Activated naive CD4-positive, alpha-beta T cell treated with anti-CD3 and anti-CD28 coated beads, Interleukin-2, amount 10 ng/mL, durations not matched to agents 7 days and 5 days (primary cell): ENCODE measurements around the gene PMS2.
"Not testable (repeated sequence)": the region's sequence is repeated elsewhere in the genome, so short reads cannot be mapped to it uniquely, and the experiment has no call there.

Experiments used
- CTCF ChIA-PET: fragments of 350-600 bp; sonication (Branson Sonifier 250); formaldehyde crosslinking; loops from one replicate; lab custom pipeline; 2021; ENCODE audit warnings: antibody characterized with exemption; lab: Charles Lee
- DNase-seq: peaks from one replicate; pipeline ENCODE4 v3.0.0-alpha.2; 2020
- H3K27ac Mint-ChIP-seq: one replicate; pipeline ENCODE4 v1.8.0; 2021; ENCODE audit warnings: mild to moderate bottlenecking, moderate library complexity, mixed read lengths
- H3K27me3 Mint-ChIP-seq: one replicate; pipeline ENCODE4 v1.8.0; 2021; ENCODE audit warnings: mild to moderate bottlenecking, mixed read lengths
- H3K36me3 Mint-ChIP-seq: one replicate; pipeline ENCODE4 v1.8.0; 2021; ENCODE audit warnings: mixed read lengths
- H3K4me1 Mint-ChIP-seq: one replicate; pipeline ENCODE4 v1.8.0; 2021; ENCODE audit warnings: mixed read lengths
- H3K4me3 Mint-ChIP-seq: one replicate; pipeline ENCODE4 v1.8.0; 2021; ENCODE audit warnings: mild to moderate bottlenecking, moderate library complexity, mixed read lengths
- H3K9me3 Mint-ChIP-seq: one replicate; pipeline ENCODE4 v1.8.0; 2021; ENCODE audit warnings: mixed read lengths

The PMS2 gene

GRCh38 chr7:6027806-6028365 is 19.0 kb upstream of the PMS2 start:
- Mint-ChIP-seq H3K9me3 (no peaks in the 10 kb centered on the region), H3K27me3 (no peaks in the 10 kb centered on the region), H3K27ac (peak overlapping the region; percentile 60), H3K36me3 (peaks cover 68% of the 10 kb centered on the region), H3K4me1 (peaks cover 26% of the 10 kb centered on the region), H3K4me3 (no peak overlapping the region)
- CTCF ChIA-PET, result interaction anchor here (0.8 to 1.3 kb wide), 3 partner anchors 13 to 30 kb away, joined by 3 to 4 read pairs (median 4); no protein-coding TSS in a partner anchor
- no peak for DNase-seq

GRCh38 chr7:6026820-6027311 is 18.0 kb upstream of the PMS2 start:
- Mint-ChIP-seq H3K4me3 (no peak overlapping the region), H3K36me3 (peaks cover 74% of the 10 kb centered on the region), H3K27ac (peak overlapping the region; percentile 86), H3K27me3 (no peaks in the 10 kb centered on the region), H3K4me1 (peaks cover 26% of the 10 kb centered on the region), H3K9me3 (no peaks in the 10 kb centered on the region)
- DNase-seq, result no peak
- CTCF ChIA-PET, result interaction anchor here (1.2 to 1.3 kb wide), 2 partner anchors 19 to 158 kb away, joined by 3 to 4 read pairs; no protein-coding TSS in a partner anchor

- DNase-seq, result peak; percentile 83
- Mint-ChIP-seq H3K36me3 (peaks cover 75% of the 10 kb centered on the region), H3K4me3 (peak overlapping the region; percentile 54), H3K27me3 (no peaks in the 10 kb centered on the region), H3K27ac (peak overlapping the region; percentile 86), H3K4me1 (peaks cover 26% of the 10 kb centered on the region), H3K9me3 (no peaks in the 10 kb centered on the region)
- CTCF ChIA-PET, result interaction anchor here (0.9 to 1.2 kb wide), 2 partner anchors 158 to 297 kb away, joined by 3 read pairs; no protein-coding TSS in a partner anchor
Observed at GRCh38 chr7:6026011-6026819, 17.4 kb upstream of the PMS2 start.

GRCh38 chr7:6023974-6024435 is 15.2 kb upstream of the PMS2 start:
- peaks cover 26% of the 10 kb centered on the region for H3K4me1 Mint-ChIP-seq
- no peaks in the 10 kb centered on the region for H3K27me3 Mint-ChIP-seq
- H3K4me3 Mint-ChIP-seq, result no peak overlapping the region

GRCh38 chr7:6022707-6023106 is 13.9 kb upstream of the PMS2 start:
- no peak overlapping the region for H3K4me3 Mint-ChIP-seq
- CTCF ChIA-PET, result no interaction called here
- no peaks in the 10 kb centered on the region for H3K9me3 Mint-ChIP-seq
- peaks cover 69% of the 10 kb centered on the region for H3K36me3 Mint-ChIP-seq
- H3K4me1 Mint-ChIP-seq, result peaks cover 22% of the 10 kb centered on the region
- no peaks in the 10 kb centered on the region for H3K27me3 Mint-ChIP-seq
- DNase-seq, result no peak
- H3K27ac Mint-ChIP-seq, result no peak overlapping the region

More at GRCh38 chr7:6023974-6024435, 15.2 kb upstream of the PMS2 start:
- CTCF ChIA-PET, result interaction anchor here (0.6 to 1.5 kb wide), 4 partner anchors 27 to 302 kb away, joined by 3 to 4 read pairs (median 3); no protein-coding TSS in a partner anchor
- peaks cover 76% of the 10 kb centered on the region for H3K36me3 Mint-ChIP-seq
- H3K27ac Mint-ChIP-seq, result no peak overlapping the region
- H3K9me3 Mint-ChIP-seq, result no peaks in the 10 kb centered on the region
- no peak for DNase-seq

GRCh38 chr7:6020371-6021286 is 11.8 kb upstream of the PMS2 start:
- no peak for DNase-seq
- no peaks in the 10 kb centered on the region for H3K9me3 Mint-ChIP-seq
- CTCF ChIA-PET, result no interaction called here
- H3K27me3 Mint-ChIP-seq, result no peaks in the 10 kb centered on the region
- H3K36me3 Mint-ChIP-seq, result peaks cover 59% of the 10 kb centered on the region
- no peak overlapping the region for H3K27ac Mint-ChIP-seq
- H3K4me3 Mint-ChIP-seq, result no peak overlapping the region
- H3K4me1 Mint-ChIP-seq, result peaks cover 2% of the 10 kb centered on the region

GRCh38 chr7:6016653-6016966 is 7.8 kb upstream of the PMS2 start:
- no peaks in the 10 kb centered on the region for H3K27me3 Mint-ChIP-seq

GRCh38 chr7:6015917-6016652 is 7.2 kb upstream of the PMS2 start:
- Mint-ChIP-seq H3K27ac (peak overlapping the region; percentile 55), H3K36me3 (peaks cover 37% of the 10 kb centered on the region), H3K9me3 (no peaks in the 10 kb centered on the region), H3K4me3 (no peak overlapping the region), H3K27me3 (no peaks in the 10 kb centered on the region), H3K4me1 (peaks cover 15% of the 10 kb centered on the region)
- DNase-seq, result no peak
- CTCF ChIA-PET, result no interaction called here

More at GRCh38 chr7:6016653-6016966, 7.8 kb upstream of the PMS2 start:
- H3K4me3 Mint-ChIP-seq, result no peak overlapping the region
- peak overlapping the region; percentile 55 for H3K27ac Mint-ChIP-seq
- H3K9me3 Mint-ChIP-seq, result no peaks in the 10 kb centered on the region
- CTCF ChIA-PET, result no interaction called here
- H3K36me3 Mint-ChIP-seq, result peaks cover 39% of the 10 kb centered on the region
- DNase-seq, result no peak
- peaks cover 11% of the 10 kb centered on the region for H3K4me1 Mint-ChIP-seq

GRCh38 chr7:6012355-6013104 is 3.7 kb upstream of the PMS2 start:
- CTCF ChIA-PET, result no interaction called here
- no peaks in the 10 kb centered on the region for H3K9me3 Mint-ChIP-seq
- no peaks in the 10 kb centered on the region for H3K27me3 Mint-ChIP-seq
- peaks cover 21% of the 10 kb centered on the region for H3K36me3 Mint-ChIP-seq
- H3K4me3 Mint-ChIP-seq, result no peak overlapping the region
- no peak overlapping the region for H3K27ac Mint-ChIP-seq
- H3K4me1 Mint-ChIP-seq, result peaks cover 34% of the 10 kb centered on the region
- DNase-seq, result no peak

- Mint-ChIP-seq H3K4me3 (no peak overlapping the region), H3K4me1 (peaks cover 42% of the 10 kb centered on the region), H3K27ac (no peak overlapping the region), H3K9me3 (no peaks in the 10 kb centered on the region), H3K36me3 (peaks cover 16% of the 10 kb centered on the region), H3K27me3 (no peaks in the 10 kb centered on the region)
- CTCF ChIA-PET, result no interaction called here
- DNase-seq, result no peak
Observed at GRCh38 chr7:6011541-6011940, 2.7 kb upstream of the PMS2 start.

GRCh38 chr7:6010370-6010769 is 1.5 kb upstream of the PMS2 start:
- H3K27me3 Mint-ChIP-seq, H3K9me3 Mint-ChIP-seq, DNase-seq, CTCF ChIA-PET: not testable (repeated sequence)
- Mint-ChIP-seq H3K36me3 (peaks cover 14% of the 10 kb centered on the region), H3K4me1 (peaks cover 47% of the 10 kb centered on the region), H3K27ac (peak overlapping the region; percentile 83), H3K4me3 (peak overlapping the region; percentile 93)

- CTCF ChIA-PET, result interaction anchor here (0.6 to 1.1 kb wide), 3 partner anchors 11 to 104 kb away, joined by 3 read pairs; no protein-coding TSS in a partner anchor
- peak overlapping the region; percentile 93 for H3K4me3 Mint-ChIP-seq
- not testable (repeated sequence) for H3K9me3 Mint-ChIP-seq, H3K27me3 Mint-ChIP-seq, DNase-seq
- peaks cover 47% of the 10 kb centered on the region for H3K4me1 Mint-ChIP-seq
- H3K36me3 Mint-ChIP-seq, result peaks cover 15% of the 10 kb centered on the region
- H3K27ac Mint-ChIP-seq, result peak overlapping the region; percentile 64
Observed at GRCh38 chr7:6007835-6008590, 836 bp downstream of the PMS2 start.
